Activated naive CD8-positive, alpha-beta T cell treated with anti-CD3 and anti-CD28 coated beads for 36 hours (primary cell): Measurements from ENCODE around the gene CDC16. TPM values are rescaled to one million over a fixed set of nuclear protein-coding genes. Genes with fewer than 3 reads are reported as not detected.

ENCODE experiments used
- DNase-seq: peaks from one replicate; pipeline ENCODE4 v3.0.0; 2021
- H3K27ac Mint-ChIP-seq: one replicate; pipeline ENCODE4 v1.8.0; 2022; ENCODE audit warnings: mild to moderate bottlenecking, moderate library complexity, mixed read lengths
- H3K27me3 Mint-ChIP-seq: one replicate; pipeline ENCODE4 v1.8.0; 2022; ENCODE audit warnings: mild to moderate bottlenecking, mixed read lengths
- H3K36me3 Mint-ChIP-seq: one replicate; pipeline ENCODE4 v1.8.0; 2021; ENCODE audit warnings: mild to moderate bottlenecking, mixed read lengths
- H3K4me1 Mint-ChIP-seq: one replicate; pipeline ENCODE4 v1.8.0; 2021; ENCODE audit warnings: mixed read lengths
- H3K4me3 Mint-ChIP-seq: one replicate; pipeline ENCODE4 v1.8.0; 2022; ENCODE audit warnings: mild to moderate bottlenecking, moderate library complexity, mixed read lengths
- H3K9me3 Mint-ChIP-seq: one replicate; pipeline ENCODE4 v1.8.0; 2022; ENCODE audit warnings: mixed read lengths
- total RNA-seq, 2 experiments: library from RNA; stranded (reverse); gene quantifications; one replicate each; pipeline ENCODE4 v1.2.3, GENCODE V29; 2021

CDC16 gene
- total RNA-seq, 2 experiments from 2014 or later = 72.8 to 73.0 TPM

DNA sequence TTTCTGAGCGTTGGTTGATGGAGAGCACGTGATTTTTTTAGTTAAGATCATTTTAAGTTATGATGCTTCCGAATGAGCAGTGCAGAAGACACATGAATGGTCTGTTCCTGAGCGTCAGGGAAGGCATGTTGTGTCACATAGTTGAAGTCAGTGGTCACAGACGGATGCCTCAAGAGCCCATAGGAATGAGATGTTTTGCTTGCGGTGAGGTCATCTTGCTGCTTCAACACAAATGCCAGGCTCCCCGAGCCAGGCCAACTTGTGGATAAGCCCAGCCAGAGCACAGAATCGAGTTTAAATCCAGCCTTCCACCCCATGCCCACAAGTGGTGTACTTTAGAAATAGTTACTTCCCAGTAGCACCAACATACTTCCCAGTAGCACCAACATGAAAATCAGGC is 52.1 kb downstream of the CDC16 start:
- H3K4me1 Mint-ChIP-seq = peaks cover 14% of the 10 kb centered on the region
- H3K27me3 Mint-ChIP-seq = no peaks in the 10 kb centered on the region
- no peak for DNase-seq
- no peak overlapping the region for H3K27ac Mint-ChIP-seq
- no peak overlapping the region for H3K4me3 Mint-ChIP-seq
- no peaks in the 10 kb centered on the region for H3K9me3 Mint-ChIP-seq
- H3K36me3 Mint-ChIP-seq = peaks cover 46% of the 10 kb centered on the region

GRCh38 chr13:114288157-114288591 is 53.5 kb downstream of the CDC16 start:
- no peak for DNase-seq
- H3K9me3 Mint-ChIP-seq = no peaks in the 10 kb centered on the region
- peaks cover 47% of the 10 kb centered on the region for H3K36me3 Mint-ChIP-seq
- H3K27ac Mint-ChIP-seq = no peak overlapping the region
- H3K4me1 Mint-ChIP-seq = peaks cover 12% of the 10 kb centered on the region
- H3K4me3 Mint-ChIP-seq = no peak overlapping the region
- no peaks in the 10 kb centered on the region for H3K27me3 Mint-ChIP-seq

DNA sequence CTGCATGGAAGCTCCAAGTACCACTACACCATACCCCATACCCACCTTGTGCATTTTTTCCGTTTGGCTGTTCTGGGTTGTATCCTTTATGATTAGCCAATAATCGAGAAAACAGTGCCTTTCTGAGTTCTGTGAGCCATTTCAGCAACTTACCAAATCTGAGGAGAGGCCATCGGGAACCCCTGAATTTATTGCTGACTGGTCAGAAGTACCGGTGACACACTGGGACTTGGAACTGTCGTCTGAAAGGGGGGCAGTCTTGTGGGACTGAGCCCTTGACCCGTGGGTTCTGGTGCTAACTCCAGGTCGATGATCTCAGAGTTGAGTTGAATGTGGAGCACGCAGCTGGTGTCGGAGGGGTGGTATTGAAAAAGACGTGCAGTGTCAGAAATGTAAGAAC is 61.8 kb downstream of the CDC16 start:
- no peaks in the 10 kb centered on the region for H3K27me3 Mint-ChIP-seq
- H3K27ac Mint-ChIP-seq = no peak overlapping the region
- no peak overlapping the region for H3K4me3 Mint-ChIP-seq
- H3K4me1 Mint-ChIP-seq = peaks cover 2% of the 10 kb centered on the region
- H3K36me3 Mint-ChIP-seq = peaks cover 14% of the 10 kb centered on the region
- no peaks in the 10 kb centered on the region for H3K9me3 Mint-ChIP-seq
- no peak for DNase-seq

- H3K27ac Mint-ChIP-seq = no peak overlapping the region
- H3K4me3 Mint-ChIP-seq = no peak overlapping the region
- no peaks in the 10 kb centered on the region for H3K9me3 Mint-ChIP-seq
- DNase-seq = no peak
- H3K36me3 Mint-ChIP-seq = peaks cover 15% of the 10 kb centered on the region
- H3K27me3 Mint-ChIP-seq = no peaks in the 10 kb centered on the region
- H3K4me1 Mint-ChIP-seq = peaks cover 2% of the 10 kb centered on the region
Measured at GRCh38 chr13:114296902-114297301, 62.2 kb downstream of the CDC16 start.

DNA sequence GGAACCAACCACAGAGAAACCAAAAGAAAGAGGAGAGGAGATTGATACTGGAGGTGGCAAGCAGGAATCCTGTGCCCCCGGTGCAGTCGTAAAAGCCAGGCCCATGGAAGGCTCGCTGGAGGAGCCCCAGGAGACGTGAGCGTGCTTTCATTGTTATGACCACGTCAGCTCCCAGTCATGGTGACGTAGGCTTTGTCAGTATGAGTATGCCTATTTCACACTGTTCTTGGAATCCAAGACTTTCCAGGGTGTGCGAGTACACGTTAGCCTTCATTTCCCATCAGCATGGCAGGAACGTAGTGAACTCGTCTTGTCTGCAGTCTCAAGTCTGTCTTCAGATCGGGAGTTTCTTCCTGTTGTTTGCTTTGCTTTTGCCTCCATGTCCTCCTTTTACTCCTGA is 64.2 kb downstream of the CDC16 start:
- H3K27ac Mint-ChIP-seq = no peak overlapping the region

GRCh38 chr13:114299604-114300305 is 65.1 kb downstream of the CDC16 start:
- no peaks in the 10 kb centered on the region for H3K27me3 Mint-ChIP-seq

More for the DNA sequence above, 64.2 kb downstream of the CDC16 start:
- Mint-ChIP-seq H3K9me3 (no peaks in the 10 kb centered on the region), H3K4me1 (peaks cover 2% of the 10 kb centered on the region), H3K4me3 (no peak overlapping the region), H3K27me3 (no peaks in the 10 kb centered on the region), H3K36me3 (peaks cover 10% of the 10 kb centered on the region)
- no peak for DNase-seq

DNA sequence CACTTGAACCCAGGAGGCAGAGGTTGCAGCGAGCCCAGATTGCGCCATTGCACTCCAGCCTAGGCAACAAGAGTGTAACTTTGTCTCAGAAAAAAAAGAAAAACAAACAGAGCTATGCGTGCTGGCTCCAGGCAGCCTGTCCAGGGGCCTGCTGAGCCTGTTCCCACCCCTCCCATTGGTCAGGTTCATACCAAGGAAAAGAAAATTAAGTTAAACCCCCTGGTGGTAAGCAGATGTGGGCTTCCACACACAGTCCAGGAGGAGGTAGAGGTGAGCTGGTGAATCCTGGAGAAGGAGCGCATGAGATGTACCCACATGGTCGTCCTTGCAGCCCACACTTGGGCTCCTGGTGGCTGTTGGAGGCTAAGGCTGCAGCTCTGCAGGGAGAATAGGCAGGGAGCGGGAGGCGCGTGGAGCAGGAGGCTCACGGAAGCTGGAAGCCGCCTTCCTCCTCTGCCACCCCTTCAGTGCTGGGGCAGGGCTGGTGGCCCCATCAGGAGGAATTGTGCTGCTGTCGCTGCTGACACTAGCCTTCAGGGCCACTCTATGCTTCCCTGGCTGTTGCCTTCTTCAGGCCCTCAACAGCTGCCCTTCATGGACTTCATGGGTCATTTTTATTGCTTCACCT is 69.1 kb downstream of the CDC16 start:
- Mint-ChIP-seq H3K4me3 (no peak overlapping the region), H3K9me3 (no peaks in the 10 kb centered on the region), H3K27ac (no peak overlapping the region), H3K36me3 (peaks cover 16% of the 10 kb centered on the region), H3K27me3 (no peaks in the 10 kb centered on the region), H3K4me1 (no peaks in the 10 kb centered on the region)
- no peak for DNase-seq

More at GRCh38 chr13:114299604-114300305, 65.1 kb downstream of the CDC16 start:
- H3K36me3 Mint-ChIP-seq = peaks cover 12% of the 10 kb centered on the region
- H3K9me3 Mint-ChIP-seq = no peaks in the 10 kb centered on the region
- H3K4me1 Mint-ChIP-seq = peaks cover 2% of the 10 kb centered on the region
- H3K27ac Mint-ChIP-seq = no peak overlapping the region
- H3K4me3 Mint-ChIP-seq = no peak overlapping the region
- no peak for DNase-seq

GRCh38 chr13:114304346-114305034 is 69.8 kb downstream of the CDC16 start:
- Mint-ChIP-seq H3K27ac (no peak overlapping the region), H3K4me1 (no peaks in the 10 kb centered on the region), H3K4me3 (no peak overlapping the region), H3K36me3 (peaks cover 16% of the 10 kb centered on the region), H3K27me3 (no peaks in the 10 kb centered on the region), H3K9me3 (no peaks in the 10 kb centered on the region)
- no peak for DNase-seq

DNA sequence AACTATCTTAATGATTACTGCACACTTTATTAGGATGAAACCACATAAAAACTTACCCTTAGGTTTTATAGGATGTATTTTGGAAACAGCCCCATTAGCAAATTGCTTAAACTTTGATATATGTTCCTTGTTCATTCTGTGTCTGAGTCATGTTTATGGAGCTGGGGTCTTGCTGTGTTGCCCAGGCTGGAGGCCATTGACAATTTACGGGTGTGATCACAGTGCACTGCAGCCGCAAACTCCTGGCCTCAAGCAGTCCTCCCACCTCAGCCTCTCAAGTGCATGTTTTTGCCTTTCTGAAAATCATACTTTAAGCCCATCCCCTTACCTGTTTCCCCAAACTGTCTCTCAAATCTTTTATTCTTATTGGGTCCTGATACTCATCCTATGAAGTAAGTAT is 74.4 kb downstream of the CDC16 start:
- H3K9me3 Mint-ChIP-seq = no peaks in the 10 kb centered on the region
- H3K4me3 Mint-ChIP-seq = no peak overlapping the region
- H3K27me3 Mint-ChIP-seq = no peaks in the 10 kb centered on the region
- DNase-seq = no peak
- H3K27ac Mint-ChIP-seq = no peak overlapping the region
- H3K36me3 Mint-ChIP-seq = peaks cover 15% of the 10 kb centered on the region
- H3K4me1 Mint-ChIP-seq = peaks cover 13% of the 10 kb centered on the region

GRCh38 chr13:114309806-114310410 is 75.2 kb downstream of the CDC16 start:
- Mint-ChIP-seq H3K4me1 (peaks cover 15% of the 10 kb centered on the region), H3K36me3 (peaks cover 14% of the 10 kb centered on the region), H3K27me3 (no peaks in the 10 kb centered on the region), H3K9me3 (no peaks in the 10 kb centered on the region), H3K4me3 (no peak overlapping the region), H3K27ac (no peak overlapping the region)
- DNase-seq = no peak

DNA sequence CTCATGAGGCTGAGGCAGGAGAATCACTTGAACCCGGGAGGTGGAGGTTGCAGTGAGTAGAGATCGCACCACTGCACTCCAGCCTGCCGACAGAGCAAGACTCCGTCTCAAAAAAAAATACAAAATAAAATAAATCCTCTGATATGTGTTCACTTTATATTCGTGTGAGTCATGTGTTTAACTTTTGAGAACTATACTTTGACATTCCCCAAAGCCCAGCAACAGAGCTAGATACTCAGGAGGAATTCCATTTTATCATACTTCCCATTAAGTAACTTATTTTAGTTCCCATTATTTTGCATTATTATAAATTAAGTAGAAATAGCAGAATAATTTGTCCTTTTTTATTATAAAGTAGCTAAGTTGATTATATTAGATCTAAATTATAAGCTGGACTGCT is 76.3 kb downstream of the CDC16 start:
- peaks cover 2% of the 10 kb centered on the region for H3K9me3 Mint-ChIP-seq
- H3K36me3 Mint-ChIP-seq = peaks cover 24% of the 10 kb centered on the region
- peaks cover 22% of the 10 kb centered on the region for H3K4me1 Mint-ChIP-seq
- H3K27ac Mint-ChIP-seq = no peak overlapping the region
- no peak overlapping the region for H3K4me3 Mint-ChIP-seq
- no peaks in the 10 kb centered on the region for H3K27me3 Mint-ChIP-seq
- no peak for DNase-seq

- Mint-ChIP-seq H3K27me3 (no peaks in the 10 kb centered on the region), H3K4me1 (peaks cover 24% of the 10 kb centered on the region), H3K9me3 (peaks cover 2% of the 10 kb centered on the region), H3K27ac (no peak overlapping the region), H3K36me3 (peaks cover 22% of the 10 kb centered on the region), H3K4me3 (no peak overlapping the region)
- no peak for DNase-seq
Measured at GRCh38 chr13:114311387-114311786, 76.7 kb downstream of the CDC16 start.

- H3K36me3 Mint-ChIP-seq = peaks cover 20% of the 10 kb centered on the region
Measured at GRCh38 chr13:114311908-114312307, 77.2 kb downstream of the CDC16 start.

GRCh38 chr13:114313061-114313860 is 78.6 kb downstream of the CDC16 start:
- peaks cover 36% of the 10 kb centered on the region for H3K4me1 Mint-ChIP-seq

More at GRCh38 chr13:114311908-114312307, 77.2 kb downstream of the CDC16 start:
- H3K27ac Mint-ChIP-seq = no peak overlapping the region
- no peak for DNase-seq
- no peak overlapping the region for H3K4me3 Mint-ChIP-seq
- H3K4me1 Mint-ChIP-seq = peaks cover 26% of the 10 kb centered on the region
- peaks cover 2% of the 10 kb centered on the region for H3K9me3 Mint-ChIP-seq
- H3K27me3 Mint-ChIP-seq = no peaks in the 10 kb centered on the region

More at GRCh38 chr13:114313061-114313860, 78.6 kb downstream of the CDC16 start:
- H3K27ac Mint-ChIP-seq = peak overlapping the region; percentile 92
- peaks cover 2% of the 10 kb centered on the region for H3K9me3 Mint-ChIP-seq
- H3K4me3 Mint-ChIP-seq = peak overlapping the region; percentile 81
- peaks cover 17% of the 10 kb centered on the region for H3K36me3 Mint-ChIP-seq
- peak; percentile 36 for DNase-seq
- no peaks in the 10 kb centered on the region for H3K27me3 Mint-ChIP-seq
